NB4 (cell line): ENCODE results near the gene BDKRB2.

Source experiments
- MYC ChIP-seq: IDR thresholded peaks from 2 replicates; pipeline ENCODE4 v1.6.1; 2011; ENCODE audit warnings: low read depth, low read length
- POLR2A ChIP-seq: IDR thresholded peaks from 2 replicates; pipeline ENCODE4 v1.6.1; 2011; ENCODE audit warnings: mild to moderate bottlenecking; ENCODE audit not compliant: insufficient read length; ENCODE audit errors: extremely low read depth
- TF ChIP-seq, protein P1 (sequence below): IDR thresholded peaks from one replicate; pipeline ENCODE4 v1.5.1; 2012; ENCODE audit warnings: low read depth, low read length

- TF ChIP-seq, protein P1, sequence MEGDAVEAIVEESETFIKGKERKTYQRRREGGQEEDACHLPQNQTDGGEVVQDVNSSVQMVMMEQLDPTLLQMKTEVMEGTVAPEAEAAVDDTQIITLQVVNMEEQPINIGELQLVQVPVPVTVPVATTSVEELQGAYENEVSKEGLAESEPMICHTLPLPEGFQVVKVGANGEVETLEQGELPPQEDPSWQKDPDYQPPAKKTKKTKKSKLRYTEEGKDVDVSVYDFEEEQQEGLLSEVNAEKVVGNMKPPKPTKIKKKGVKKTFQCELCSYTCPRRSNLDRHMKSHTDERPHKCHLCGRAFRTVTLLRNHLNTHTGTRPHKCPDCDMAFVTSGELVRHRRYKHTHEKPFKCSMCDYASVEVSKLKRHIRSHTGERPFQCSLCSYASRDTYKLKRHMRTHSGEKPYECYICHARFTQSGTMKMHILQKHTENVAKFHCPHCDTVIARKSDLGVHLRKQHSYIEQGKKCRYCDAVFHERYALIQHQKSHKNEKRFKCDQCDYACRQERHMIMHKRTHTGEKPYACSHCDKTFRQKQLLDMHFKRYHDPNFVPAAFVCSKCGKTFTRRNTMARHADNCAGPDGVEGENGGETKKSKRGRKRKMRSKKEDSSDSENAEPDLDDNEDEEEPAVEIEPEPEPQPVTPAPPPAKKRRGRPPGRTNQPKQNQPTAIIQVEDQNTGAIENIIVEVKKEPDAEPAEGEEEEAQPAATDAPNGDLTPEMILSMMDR, result no peak
- TF ChIP-seq POLR2A, result no peak
- TF ChIP-seq MYC, result no peak
Measured at GRCh38 chr14:96268431-96269358, 64.1 kb downstream of the BDKRB2 start.
